ENCODE measurements around the gene CTNND2.

GRCh38 chr5:11426442-11426841, 477.8 kb downstream of the CTNND2 start:
- TF ChIP-seq YY1 (IDR thresholded peaks at IDR 0.05; ENCODE audit: insufficient read depth, insufficient read length): no peak
- no peak for TF ChIP-seq SUZ12 (IDR thresholded peaks at IDR 0.05; ENCODE audit: extremely low read depth, insufficient read depth, insufficient read length)
- TF ChIP-seq ZNF274 (IDR thresholded peaks at IDR 0.05; ENCODE audit: low read depth, low read length): no peak
